Mammary epithelial cell (primary cell): ENCODE results near the gene MAPK4.

Experiments
- EZH2 ChIP-seq: IDR thresholded peaks from 2 replicates; pipeline ENCODE4 v1.6.1; 2012; ENCODE audit warnings: low read length, inconsistent platforms, borderline replicate concordance
- TF ChIP-seq, protein P1 (sequence below), 2 donors: IDR thresholded peaks in 1 of 2; conservative IDR thresholded peaks in 1 of 2; 2 replicates each; pipeline ENCODE4 v1.5.1; 2011 to 2012; ENCODE audit warnings: inconsistent platforms in 2 of 2, low read length in 2 of 2, mild to moderate bottlenecking in 2 of 2, control low read depth in 1 of 2, low read depth in 1 of 2; ENCODE audit not compliant: insufficient read depth in 1 of 2; ENCODE audit errors: extremely low read depth in 1 of 2

DNA sequence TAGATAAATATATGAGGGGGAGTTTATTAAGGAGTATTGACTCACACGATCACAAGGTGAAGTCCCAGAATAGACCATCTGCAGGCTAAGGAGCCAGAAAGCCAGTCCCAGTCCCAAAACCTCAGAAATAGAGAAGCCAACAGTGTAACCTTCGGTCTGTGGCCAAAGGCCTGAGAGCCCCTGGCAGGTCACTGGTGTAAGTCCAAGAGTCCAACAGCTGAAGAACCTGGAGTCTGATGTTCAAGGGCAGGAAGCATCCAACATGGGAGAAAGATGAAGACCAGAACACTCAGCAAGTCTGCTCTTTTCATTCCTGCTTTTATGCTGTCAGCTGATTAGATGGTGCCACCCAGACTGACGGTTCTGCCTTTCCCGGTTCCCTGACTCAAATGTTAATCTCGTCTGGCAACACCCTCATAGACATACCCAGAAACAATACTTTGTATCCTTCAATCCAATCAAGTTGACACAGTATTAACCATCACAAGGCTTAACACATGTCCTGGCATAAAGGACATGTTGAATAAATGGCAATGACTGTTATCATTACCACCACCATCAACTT, 56.7 kb downstream of the MAPK4 start:
- TF ChIP-seq, protein P1, sequence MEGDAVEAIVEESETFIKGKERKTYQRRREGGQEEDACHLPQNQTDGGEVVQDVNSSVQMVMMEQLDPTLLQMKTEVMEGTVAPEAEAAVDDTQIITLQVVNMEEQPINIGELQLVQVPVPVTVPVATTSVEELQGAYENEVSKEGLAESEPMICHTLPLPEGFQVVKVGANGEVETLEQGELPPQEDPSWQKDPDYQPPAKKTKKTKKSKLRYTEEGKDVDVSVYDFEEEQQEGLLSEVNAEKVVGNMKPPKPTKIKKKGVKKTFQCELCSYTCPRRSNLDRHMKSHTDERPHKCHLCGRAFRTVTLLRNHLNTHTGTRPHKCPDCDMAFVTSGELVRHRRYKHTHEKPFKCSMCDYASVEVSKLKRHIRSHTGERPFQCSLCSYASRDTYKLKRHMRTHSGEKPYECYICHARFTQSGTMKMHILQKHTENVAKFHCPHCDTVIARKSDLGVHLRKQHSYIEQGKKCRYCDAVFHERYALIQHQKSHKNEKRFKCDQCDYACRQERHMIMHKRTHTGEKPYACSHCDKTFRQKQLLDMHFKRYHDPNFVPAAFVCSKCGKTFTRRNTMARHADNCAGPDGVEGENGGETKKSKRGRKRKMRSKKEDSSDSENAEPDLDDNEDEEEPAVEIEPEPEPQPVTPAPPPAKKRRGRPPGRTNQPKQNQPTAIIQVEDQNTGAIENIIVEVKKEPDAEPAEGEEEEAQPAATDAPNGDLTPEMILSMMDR (conservative IDR thresholded peaks at IDR 0.05 in 1 of 2, IDR thresholded peaks at IDR 0.05 in 1 of 2; ENCODE audit: extremely low read depth in 1 of 2, insufficient read depth in 1 of 2, low read depth in 1 of 2, low read length in 2 of 2): no peak
- no peak for TF ChIP-seq EZH2
